IMR-90 (cell line): ENCODE measurements around the gene DIP2C. TPM values are rescaled to one million over a fixed set of nuclear protein-coding genes. Genes with fewer than 3 reads are reported as not detected.

Experiments used
- ATAC-seq: fragments of 200-7000 bp; cut with Tn5 transposase; 2 replicates; pipeline ENCODE4 v1.9.1; 2020; ENCODE audit warnings: low read depth, mild to moderate bottlenecking, moderate library complexity
- BruUV-seq: library from RNA; stranded (reverse); fragments of 400-500 nt; replicated peaks from 2 replicates; lab custom pipeline; 2021; lab: Mats Ljungman, UMichigan
- CTCF ChIA-PET: fragments of 300-600 bp; formaldehyde crosslinking; extraction: SDS; loops from one replicate; lab custom pipeline; 2021; ENCODE audit warnings: antibody characterized with exemption; lab: Yijun Ruan, JAX
- POLR2A ChIA-PET: fragments of 300-600 bp; sonication (Branson Sonifier 250); formaldehyde crosslinking; loops from one replicate; lab custom pipeline; 2022; ENCODE audit warnings: antibody characterized with exemption; ENCODE audit not compliant: unreplicated experiment; lab: Charles Lee
- DNase-seq: peaks from one replicate; pipeline ENCODE4 v3.0.0; 2013
- H2AFZ ChIP-seq: replicated peaks from 2 replicates; pipeline ENCODE3; 2013; ENCODE audit warnings: low read length, mild to moderate bottlenecking; ENCODE audit not compliant: poor library complexity
- H2AK5ac ChIP-seq: 2 replicates; pipeline ENCODE4 v1.6.1; 2013; ENCODE audit warnings: low read depth, low read length, inconsistent platforms
- H2AK9ac ChIP-seq: replicated peaks from 2 replicates; pipeline ENCODE3; 2013; ENCODE audit warnings: mild to moderate bottlenecking, low read depth, low read length, moderate library complexity; ENCODE audit not compliant: poor library complexity
- H2BK120ac ChIP-seq: 2 replicates; pipeline ENCODE4 v1.6.1; 2013; ENCODE audit warnings: low read depth, low read length, inconsistent platforms
- H2BK15ac ChIP-seq: 3 replicates; pipeline ENCODE4 v1.6.1; 2013; ENCODE audit warnings: low read depth, low read length, inconsistent platforms
- H2BK20ac ChIP-seq: 2 replicates; pipeline ENCODE4 v1.6.1; 2013; ENCODE audit warnings: low read depth, mild to moderate bottlenecking, inconsistent platforms, low read length, moderate library complexity
- H2BK5ac ChIP-seq: 2 replicates; pipeline ENCODE4 v1.6.1; 2013; ENCODE audit warnings: mild to moderate bottlenecking, low read depth, low read length, inconsistent platforms; ENCODE audit not compliant: poor library complexity, severe bottlenecking
- H3K14ac ChIP-seq: replicated peaks from 2 replicates; pipeline ENCODE4 v1.6.1; 2013; ENCODE audit warnings: low read depth, low read length, inconsistent platforms
- H3K18ac ChIP-seq: 2 replicates; pipeline ENCODE4 v1.6.1; 2013; ENCODE audit warnings: low read depth, low read length, control low read depth
- H3K23ac ChIP-seq: 2 replicates; pipeline ENCODE4 v1.6.1; 2013; ENCODE audit warnings: low read depth, low read length, inconsistent platforms
- H3K27ac ChIP-seq: 2 replicates; pipeline ENCODE4 v1.5.1; 2013; ENCODE audit warnings: mild to moderate bottlenecking, control low read depth, low read length; ENCODE audit not compliant: insufficient read depth
- H3K27me3 ChIP-seq: 2 replicates; pipeline ENCODE4 v1.6.1; 2013; ENCODE audit warnings: low read length; ENCODE audit not compliant: control insufficient read depth, insufficient read depth
- H3K36me3 ChIP-seq: 2 replicates; pipeline ENCODE4 v1.6.1; 2013; ENCODE audit warnings: low read length, mixed read lengths; ENCODE audit not compliant: control insufficient read depth, insufficient read depth
- H3K4ac ChIP-seq: 2 replicates; pipeline ENCODE4 v1.6.1; 2013; ENCODE audit warnings: low read depth, low read length, inconsistent platforms
- H3K4me1 ChIP-seq: 2 replicates; pipeline ENCODE4 v1.6.1; 2013; ENCODE audit warnings: low read length, mixed read lengths; ENCODE audit not compliant: control insufficient read depth, insufficient read depth
- H3K4me2 ChIP-seq: 2 replicates; pipeline ENCODE4 v1.6.1; 2013; ENCODE audit warnings: low read depth, mild to moderate bottlenecking, control low read depth, low read length, moderate library complexity
- H3K4me3 ChIP-seq: 2 replicates; pipeline ENCODE4 v1.5.1; 2013; ENCODE audit warnings: low read depth, mild to moderate bottlenecking, control low read depth, low read length, moderate library complexity; ENCODE audit not compliant: insufficient read depth
- H3K56ac ChIP-seq: 2 replicates; pipeline ENCODE4 v1.6.1; 2013; ENCODE audit warnings: low read length, inconsistent platforms; ENCODE audit not compliant: insufficient read depth; ENCODE audit errors: extremely low read depth
- H3K79me1 ChIP-seq, 2 experiments: 2 replicates each; pipeline ENCODE4 v1.6.1; 2013; ENCODE audit warnings: low read length in 2 of 2, inconsistent platforms in 1 of 2, low read depth in 1 of 2
- H3K9ac ChIP-seq: 2 replicates; pipeline ENCODE4 v1.6.1; 2013; ENCODE audit warnings: low read depth, low read length, control low read depth
- H3K9me1 ChIP-seq: 2 replicates; pipeline ENCODE4 v1.6.1; 2013; ENCODE audit warnings: low read length, inconsistent platforms; ENCODE audit not compliant: insufficient read depth
- H3K9me3 ChIP-seq: 2 replicates; pipeline ENCODE4 v1.6.1; 2013; ENCODE audit warnings: low read length; ENCODE audit not compliant: control insufficient read depth, insufficient read depth
- H4K20me1 ChIP-seq: 2 replicates; pipeline ENCODE4 v1.6.1; 2013; ENCODE audit warnings: low read length, inconsistent platforms; ENCODE audit not compliant: insufficient read depth
- H4K5ac ChIP-seq: 2 replicates; pipeline ENCODE4 v1.6.1; 2013; ENCODE audit warnings: mild to moderate bottlenecking, low read depth, low read length, control low read depth
- H4K8ac ChIP-seq, 2 experiments: 2 replicates each; pipeline ENCODE4 v1.6.1; 2013; ENCODE audit warnings: low read depth in 2 of 2, low read length in 2 of 2, control low read depth in 1 of 2, inconsistent platforms in 1 of 2
- H4K91ac ChIP-seq: 2 replicates; pipeline ENCODE4 v1.6.1; 2013; ENCODE audit warnings: low read depth, low read length, inconsistent platforms; ENCODE audit not compliant: insufficient read depth
- CEBPB ChIP-seq: IDR thresholded peaks from 2 replicates; pipeline ENCODE4 v1.6.1; 2012; ENCODE audit warnings: low read depth, low read length, improper control_type of control experiment
- CTCF ChIP-seq: conservative IDR thresholded peaks from 2 replicates; pipeline ENCODE4 v1.5.1; 2012; ENCODE audit warnings: mild to moderate bottlenecking, low read depth, low read length, improper control_type of control experiment
- ELK1 ChIP-seq: fragments of 150-350 bp; IDR thresholded peaks from 2 replicates; pipeline ENCODE4 v1.6.1; 2016; ENCODE audit warnings: low read depth, mild to moderate bottlenecking, low read length, moderate library complexity, borderline replicate concordance
- FOS ChIP-seq: fragments of 150-350 bp; IDR thresholded peaks from 2 replicates; pipeline ENCODE4 v1.6.1; 2016; ENCODE audit warnings: low read depth, low read length
- MAFK ChIP-seq: IDR thresholded peaks from 2 replicates; pipeline ENCODE4 v1.6.1; 2012; ENCODE audit warnings: low read depth, low read length, improper control_type of control experiment
- MXI1 ChIP-seq: IDR thresholded peaks from 2 replicates; pipeline ENCODE4 v1.6.1; 2012; ENCODE audit warnings: low read depth, mild to moderate bottlenecking, low read length, moderate library complexity, borderline replicate concordance
- NFE2L2 ChIP-seq: fragments of 150-350 bp; IDR thresholded peaks from 2 replicates; pipeline ENCODE4 v1.6.1; 2016; ENCODE audit warnings: low read depth, mild to moderate bottlenecking, low read length
- POLR2A ChIP-seq: IDR thresholded peaks from 2 replicates; pipeline ENCODE4 v1.6.1; 2012; ENCODE audit warnings: mild to moderate bottlenecking, low read depth, low read length
- RAD21 ChIP-seq: IDR thresholded peaks from 2 replicates; pipeline ENCODE4 v1.6.1; 2012; ENCODE audit warnings: low read length, improper control_type of control experiment
- RCOR1 ChIP-seq: IDR thresholded peaks from 2 replicates; pipeline ENCODE4 v1.6.1; 2012; ENCODE audit warnings: mild to moderate bottlenecking, low read length, improper control_type of control experiment; ENCODE audit not compliant: insufficient replicate concordance
- RFX5 ChIP-seq: IDR thresholded peaks from 2 replicates; pipeline ENCODE4 v1.8.0; 2012; ENCODE audit warnings: low read depth, mild to moderate bottlenecking, low read length, moderate library complexity
- WGBS, 2 experiments: methylation state at CpG; one replicate each; pipeline versions ENCODE4 v1.1.5 to v1.1.7; 2013; ENCODE audit warnings: missing lambda C conversion rate in 2 of 2; ENCODE audit not compliant: insufficient read length in 1 of 2; ENCODE audit errors: extremely low coverage in 2 of 2; 5-methylcytosine and 5-hydroxymethylcytosine counted together
- dilution Hi-C: fragments of 300-500 bp; cut with HindIII; formaldehyde crosslinking; loops from one replicate; pipeline ENCODE4 v1.14.3; 2018; ENCODE audit warnings: low sequenced_read_pairs; ENCODE audit not compliant: unreplicated experiment
- in situ Hi-C: fragments of 300-500 bp; cut with MboI; formaldehyde crosslinking; loops from 3 replicates; pipeline ENCODE4 v1.14.3; 2019; ENCODE audit warnings: low sequenced_read_pairs, inconsistent platforms, mixed read lengths
- intact Hi-C: fragments of 100-400 bp; cut with micrococcal nuclease; formaldehyde crosslinking; loops from 2 replicates; pipeline ENCODE4 v1.10.0; 2022
- polyA plus RNA-seq, 3 experiments: library from polyadenylated mRNA; depleted of rRNA; stranded (reverse); fragments of >200 nt; gene quantifications; 2 replicates each; pipeline ENCODE4 v1.2.3, GENCODE V29; 2012; ENCODE audit warnings: low replicate concordance in 1 of 3
- total RNA-seq: library from RNA; depleted of rRNA; stranded (reverse); fragments of >200 nt; gene quantifications from 2 replicates; pipeline ENCODE4 v1.2.3, GENCODE V29; 2012

The DIP2C gene
- total and polyA plus RNA-seq, 2 of the 4 experiments (the other 2 are of a cell fraction), result 8.6 to 17.3 TPM

GRCh38 chr10:589961-590680 lies 99.3 kb downstream of the DIP2C start (continued):
- no peak for TF ChIP-seq RCOR1
- TF ChIP-seq FOS, result no peak

DNA sequence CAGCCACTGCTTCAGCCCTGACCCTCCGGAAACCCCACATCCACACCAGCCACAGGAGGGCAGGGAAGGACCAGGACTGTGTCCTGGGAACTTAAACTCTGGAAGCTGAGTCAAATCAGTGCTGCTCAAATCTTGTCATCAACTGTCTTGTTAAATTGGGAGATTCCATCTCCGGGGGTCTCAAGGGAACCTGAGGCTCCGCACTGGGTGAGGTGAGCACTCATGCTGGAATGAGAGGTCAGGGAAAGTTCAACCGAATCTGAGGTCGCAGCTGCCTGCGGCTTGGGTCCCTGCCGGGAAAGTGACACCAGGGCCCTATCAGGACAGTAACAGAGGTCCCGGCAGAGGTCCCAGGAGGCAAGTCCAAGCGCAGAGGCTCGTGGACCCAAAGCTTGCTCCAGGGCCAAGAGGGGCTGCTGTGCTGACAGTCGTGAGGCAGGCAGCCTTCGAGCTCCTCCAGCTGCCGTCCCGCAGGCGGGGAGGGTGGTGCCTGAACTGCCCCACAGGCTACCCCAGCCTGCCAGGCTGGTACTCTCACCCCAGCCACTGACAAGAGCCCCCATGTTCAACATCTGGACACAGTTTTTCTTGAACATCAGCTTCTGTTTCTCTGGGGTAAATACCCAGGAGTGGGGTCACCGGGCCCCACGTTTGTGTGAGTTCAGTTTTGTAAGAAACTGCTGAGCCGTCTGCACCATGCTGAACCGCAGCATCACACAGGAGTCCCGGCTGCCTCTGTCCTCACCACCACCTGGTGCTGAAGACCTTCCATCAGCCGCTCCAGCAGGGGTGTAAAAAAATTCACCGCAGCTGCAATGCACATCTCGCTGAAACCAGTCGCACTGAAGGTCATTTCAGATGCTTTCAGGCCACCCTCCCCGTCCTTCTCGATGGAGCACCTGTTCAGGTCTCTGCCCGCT lies 101.0 kb downstream of the DIP2C start:
- in situ Hi-C loops (loop anchor here (10.0 kb wide), 1 partner anchor 216 kb away; no protein-coding TSS in a partner anchor), dilution Hi-C loops (no loop called here), intact Hi-C loops (loop anchor here (2.0 kb wide), 1 partner anchor 200 kb away; no protein-coding TSS in a partner anchor)
- no peak overlapping the region for H3K56ac ChIP-seq
- H3K9me3 ChIP-seq, result no peaks in the 10 kb centered on the region
- 51% methylated on average over 9 of the region's 27 CpGs; no CpG with 5 or more reads in 1 of the 2 experiments for WGBS, 2 experiments
- H2BK15ac ChIP-seq, result no peak overlapping the region
- 0 out of 2 replicates have a peak overlapping the region, but pooled peaks have one; percentile 10 for H2AK5ac ChIP-seq
- H4K20me1 ChIP-seq, result peaks cover 47% of the 10 kb centered on the region
- peaks cover 17 to 86% of the 10 kb centered on the region in 2 experiments for H3K79me1 ChIP-seq
- CTCF ChIA-PET, result interaction anchor here (0.5 kb wide), 1 partner anchor 12 kb away, joined by 3 read pairs; no protein-coding TSS in a partner anchor
- H3K9ac ChIP-seq, result no peak overlapping the region
- peak overlapping the region in 1 of 2 experiments; percentile 28; a peak in 1 of 4 replicates for H4K8ac ChIP-seq
- H3K18ac ChIP-seq, result no peak overlapping the region
- no peaks in the 10 kb centered on the region for H3K36me3 ChIP-seq
- no peak overlapping the region for H3K4me2 ChIP-seq
- H3K23ac ChIP-seq, result peak overlapping the region; percentile 31; the same call in 1 of the 2 replicates
- no peak overlapping the region for H2AK9ac ChIP-seq
- H3K27ac ChIP-seq, result no peak overlapping the region
- ATAC-seq, result peak; percentile 80
- peaks cover 17% of the 10 kb centered on the region for H3K9me1 ChIP-seq
- H2AFZ ChIP-seq, result no peak overlapping the region
- no peak overlapping the region for H4K5ac ChIP-seq
- no peak overlapping the region for H3K4me3 ChIP-seq
- H3K27me3 ChIP-seq, result no peaks in the 10 kb centered on the region
- BruUV-seq, result no TSS peak
- peak; percentile 69 for DNase-seq
- peak overlapping the region; percentile 20 for H4K91ac ChIP-seq
- H2BK5ac ChIP-seq, result no peak overlapping the region
- 0 out of 2 replicates have a peak overlapping the region, but pooled peaks have one; percentile 6 for H3K4ac ChIP-seq
- peaks cover 11% of the 10 kb centered on the region for H3K4me1 ChIP-seq
- H3K14ac ChIP-seq, result peak overlapping the region; percentile 83; the same call in 1 of the 2 replicates
- H2BK120ac ChIP-seq, result no peak overlapping the region
- H2BK20ac ChIP-seq, result no peak overlapping the region
- POLR2A ChIA-PET, result no interaction called here
- TF ChIP-seq POLR2A (no peak), MXI1 (no peak), CTCF (peak; percentile 57), NFE2L2 (no peak), RCOR1 (no peak), RAD21 (peak; percentile 78), MAFK (no peak), RFX5 (no peak), ELK1 (no peak), CEBPB (no peak)
